HG02970 (cell line): Measurements from ENCODE around the gene VWDE.

Experiments used
- ATAC-seq: cut with Tn5 transposase; IDR thresholded peaks from one replicate; pipeline ENCODE4 v1.9.1; 2021; ENCODE audit warnings: mild to moderate bottlenecking, moderate library complexity, moderate number of reproducible peaks; ENCODE audit not compliant: unreplicated experiment, low FRiP score

The VWDE gene

DNA sequence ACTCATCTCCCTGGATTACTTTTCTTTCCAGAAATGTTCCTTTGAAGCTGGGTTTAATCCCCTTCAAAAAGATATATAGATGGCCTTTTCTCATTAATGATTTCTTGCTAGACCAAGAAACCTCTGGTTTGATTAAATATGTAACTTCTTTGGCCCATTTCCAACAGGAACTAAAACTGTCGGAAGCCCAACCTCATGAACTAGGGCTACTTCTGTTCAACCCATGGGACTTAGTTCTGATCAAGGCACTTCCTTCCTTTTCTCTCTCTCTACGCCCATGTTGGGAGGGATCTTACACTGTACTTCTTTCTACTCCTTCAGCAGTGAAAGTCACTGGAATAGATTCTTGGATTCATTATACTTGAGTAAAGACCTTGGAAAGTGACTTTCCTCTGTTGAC is 109.0 kb downstream of the VWDE start:
- no peak for ATAC-seq

DNA sequence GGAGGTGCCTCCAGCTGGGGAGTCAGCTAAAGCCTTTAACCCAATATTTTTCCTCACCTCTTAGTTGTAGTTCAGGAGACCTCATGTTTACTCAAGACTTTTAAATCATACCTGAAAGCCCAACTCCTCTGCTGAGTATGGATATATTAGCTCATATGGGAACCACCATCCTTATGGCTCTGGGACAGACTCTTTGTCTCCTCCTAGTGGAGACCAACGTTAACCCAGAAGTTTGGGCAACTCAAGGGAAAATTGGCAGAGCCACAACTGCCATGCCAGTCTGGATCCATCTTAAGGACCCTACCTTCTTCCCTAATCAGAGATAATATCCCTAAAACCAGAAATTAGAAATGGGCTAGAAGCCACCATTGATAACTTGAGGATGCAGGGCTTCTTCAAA is 111.8 kb downstream of the VWDE start:
- no peak for ATAC-seq

DNA sequence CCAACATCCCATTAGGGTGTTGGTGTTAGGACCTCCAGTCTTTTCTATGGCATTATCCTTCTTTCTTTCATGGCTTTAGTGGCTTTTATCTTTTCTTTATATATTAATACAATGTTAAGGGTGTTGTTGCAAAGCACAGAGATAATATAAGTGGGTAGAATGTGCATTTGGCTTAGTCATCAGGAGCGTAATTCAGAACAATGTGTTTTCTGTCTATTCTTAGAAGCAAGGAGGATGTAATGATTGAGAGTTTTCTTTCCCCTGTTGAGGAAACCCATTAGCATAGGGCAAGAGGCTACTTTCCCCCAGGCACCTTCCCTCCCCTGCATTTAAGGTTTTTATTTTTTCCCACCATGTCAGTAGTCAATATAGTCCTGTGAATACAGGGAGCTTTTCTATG is 112.9 kb downstream of the VWDE start:
- ATAC-seq: no peak

DNA sequence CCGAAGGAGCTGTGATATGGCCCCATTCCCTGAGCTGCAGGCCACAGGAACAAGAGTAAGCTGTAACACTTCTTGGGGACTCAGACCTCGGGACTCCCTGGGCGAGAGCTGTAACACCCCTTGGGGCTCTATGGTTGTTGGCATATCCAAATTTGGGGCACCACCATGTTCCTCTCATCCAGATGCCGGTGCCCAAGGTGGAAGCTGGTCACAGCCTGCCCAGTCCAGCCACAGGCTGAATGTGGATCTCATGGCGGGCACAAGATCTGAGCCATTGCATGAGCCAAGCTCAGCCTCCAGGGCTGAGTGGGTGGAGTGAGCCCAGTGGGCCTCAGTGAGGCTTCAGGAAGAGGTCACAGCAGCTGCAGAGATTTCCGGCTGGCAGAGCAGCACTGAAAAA is 113.7 kb downstream of the VWDE start:
- no peak for ATAC-seq

DNA sequence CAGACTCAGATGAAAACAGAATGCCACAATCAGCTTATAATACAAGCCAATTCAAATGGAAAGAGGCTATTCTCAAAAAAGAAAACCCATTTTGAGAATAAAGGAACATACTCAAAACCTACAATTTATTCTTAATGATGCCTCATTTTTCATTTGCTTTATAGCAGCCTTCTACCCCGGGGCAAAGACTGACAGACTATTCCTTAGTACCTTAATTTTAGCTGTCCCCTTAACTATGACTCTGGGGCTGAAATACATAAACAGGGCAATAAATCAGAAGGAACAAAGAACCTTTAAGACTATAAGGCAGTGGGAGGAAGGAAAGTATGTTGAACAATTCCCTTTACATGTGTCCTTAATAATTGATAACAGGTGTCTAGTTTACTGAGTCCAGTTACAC is 115.8 kb downstream of the VWDE start:
- no peak for ATAC-seq

DNA sequence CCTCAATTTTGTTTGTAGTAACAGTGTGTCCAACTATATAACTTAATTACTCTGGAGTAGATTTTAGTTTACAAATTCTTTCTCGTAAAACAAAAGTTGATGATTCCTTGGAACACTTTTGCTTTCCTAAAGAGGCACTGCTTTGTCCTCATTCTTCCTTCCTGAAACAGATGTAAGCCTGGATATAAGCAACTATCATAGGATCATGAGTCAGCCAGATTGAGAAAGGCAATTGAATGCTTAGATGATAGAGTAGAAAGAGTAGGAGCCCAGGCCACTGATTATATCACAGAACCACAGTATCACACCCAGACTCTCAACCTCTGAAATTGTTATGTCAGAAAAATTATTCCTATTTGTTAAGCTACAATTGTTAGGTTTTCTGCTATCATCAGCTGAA is 122.6 kb downstream of the VWDE start:
- ATAC-seq: no peak
